Activated CD4-positive, alpha-beta T cell treated with anti-CD3 and anti-CD28 coated beads, Interleukin-2, amount 50 U/mL, for 24 hours (primary cell): ENCODE measurements around the gene NEDD8.

Source experiments
- DNase-seq, 2 donors: peaks; one replicate each; pipeline ENCODE4 v3.0.0-alpha.2; 2020; ENCODE audit warnings: low read depth in 1 of 2, low spot score in 1 of 2

NEDD8 gene

GRCh38 chr14:24197056-24197450 lies 35.1 kb downstream of the NEDD8 start:
- DNase-seq = no peak

- no peak for DNase-seq
Observed at GRCh38 chr14:24196071-24197055, 35.8 kb downstream of the NEDD8 start.

GRCh38 chr14:24195186-24196070 lies 36.7 kb downstream of the NEDD8 start, which contains the start of gene TM9SF1:
TM9SF1 (minus strand) TSS chr14:24195441; CDS start chr14:24195019, 422 bp downstream.
- peak; percentile 82 to 83 for DNase-seq

GRCh38 chr14:24194873-24195185 lies 37.3 kb downstream of the NEDD8 start:
- no peak for DNase-seq

- DNase-seq = no peak
Observed at GRCh38 chr14:24194186-24194872, 37.8 kb downstream of the NEDD8 start.

GRCh38 chr14:24192933-24193332 lies 39.2 kb downstream of the NEDD8 start:
- DNase-seq = no peak

GRCh38 chr14:24190416-24190815 lies 41.8 kb downstream of the NEDD8 start:
- DNase-seq = no peak

- no peak for DNase-seq
Observed at GRCh38 chr14:24189460-24189859, 42.7 kb downstream of the NEDD8 start.

- no peak for DNase-seq
Observed at GRCh38 chr14:24189059-24189375, 43.1 kb downstream of the NEDD8 start.

- peak; percentile 80 to 96 for DNase-seq
Observed at GRCh38 chr14:24188251-24189058, 43.7 kb downstream of the NEDD8 start, which contains the start of gene IPO4. IPO4 (minus strand) TSS chr14:24188816; CDS start chr14:24188787, 29 bp downstream.

- no peak for DNase-seq
Observed at GRCh38 chr14:24187539-24187915, 44.6 kb downstream of the NEDD8 start.

GRCh38 chr14:24186831-24187538 lies 45.2 kb downstream of the NEDD8 start:
- DNase-seq = no peak

- no peak for DNase-seq
Observed at GRCh38 chr14:24185741-24186140, 46.4 kb downstream of the NEDD8 start.

GRCh38 chr14:24185026-24185425 lies 47.1 kb downstream of the NEDD8 start:
- DNase-seq = no peak

GRCh38 chr14:24184104-24184970 lies 47.8 kb downstream of the NEDD8 start:
- no peak for DNase-seq

GRCh38 chr14:24183014-24183481 lies 49.1 kb downstream of the NEDD8 start:
- DNase-seq = no peak

- no peak for DNase-seq
Observed at GRCh38 chr14:24182110-24182882, 49.9 kb downstream of the NEDD8 start.
